ENCODE measurements around the gene PXDN. TPM values are rescaled to one million over a fixed set of nuclear protein-coding genes. Genes with fewer than 3 reads are reported as not detected.

PXDN gene
- total and polyA plus RNA-seq, 8 donors: 3.3 to 71.6 (median 28.0) TPM

GRCh38 chr2:1642066-1642861, 102.1 kb downstream of the PXDN start:
- Histone ChIP-seq H3K36me3 (peaks cover 0 to 51% (median 36%) of the 10 kb centered on the region in 4 donors), H3K27ac (no peak overlapping the region), H3K4me1 (no peaks in the 10 kb centered on the region), H3K27me3 (no peaks in the 10 kb centered on the region), H3K4me3 (no peak overlapping the region), H3K9me3 (no peaks in the 10 kb centered on the region)
- TF ChIP-seq POLR2AphosphoS5 (IDR thresholded peaks at IDR 0.05): no peak
- no peak for TF ChIP-seq CTCF (IDR thresholded peaks at IDR 0.05)
- no peak for TF ChIP-seq POLR2A (IDR thresholded peaks at IDR 0.05)
- no peak for TF ChIP-seq EP300 (IDR thresholded peaks at IDR 0.05)
- no peak for DNase-seq
- intact Hi-C loops (cut with DNase I; ENCODE audit: low total_unique reads): no loop called here
- 81 to 85% (median 85%) methylated on average over 15 of the region's 15 CpGs for WGBS, 5 donors

- H3K4me3 ChIP-seq: no peak overlapping the region
- WGBS, 5 donors: 30 to 45% (median 40%) methylated on average over 3 of the region's 3 CpGs
- no peaks in the 10 kb centered on the region for H3K4me1 ChIP-seq
- DNase-seq: peak in 1 of 2 donors; percentile 53
- H3K9me3 ChIP-seq: no peaks in the 10 kb centered on the region
- H3K36me3 ChIP-seq: peaks cover 0 to 53% (median 34%) of the 10 kb centered on the region in 4 donors
- intact Hi-C loops (cut with DNase I; ENCODE audit: low total_unique reads): no loop called here
- H3K27ac ChIP-seq: no peak overlapping the region
- no peaks in the 10 kb centered on the region for H3K27me3 ChIP-seq
- TF ChIP-seq EP300 (IDR thresholded peaks at IDR 0.05) (no peak), CTCF (IDR thresholded peaks at IDR 0.05) (no peak), POLR2AphosphoS5 (IDR thresholded peaks at IDR 0.05) (no peak), POLR2A (IDR thresholded peaks at IDR 0.05) (no peak)
Measured at GRCh38 chr2:1641523-1641922, 102.8 kb downstream of the PXDN start.

GRCh38 chr2:1640301-1641135, 103.8 kb downstream of the PXDN start:
- peaks cover 0 to 62% (median 40%) of the 10 kb centered on the region in 4 donors for H3K36me3 ChIP-seq
- no peaks in the 10 kb centered on the region for H3K9me3 ChIP-seq
- DNase-seq: no peak
- WGBS, 5 donors: 79 to 84% (median 79%) methylated on average over 12 to 17 of the region's 17 CpGs
- intact Hi-C loops (cut with DNase I; ENCODE audit: low total_unique reads): no loop called here
- H3K27ac ChIP-seq: no peak overlapping the region
- no peaks in the 10 kb centered on the region for H3K27me3 ChIP-seq
- H3K4me3 ChIP-seq: no peak overlapping the region
- TF ChIP-seq POLR2A (IDR thresholded peaks at IDR 0.05): no peak
- no peak for TF ChIP-seq EP300 (IDR thresholded peaks at IDR 0.05)
- TF ChIP-seq CTCF (IDR thresholded peaks at IDR 0.05): no peak
- no peak for TF ChIP-seq POLR2AphosphoS5 (IDR thresholded peaks at IDR 0.05)
- no peaks in the 10 kb centered on the region for H3K4me1 ChIP-seq

- TF ChIP-seq CTCF (IDR thresholded peaks at IDR 0.05) (no peak), EP300 (IDR thresholded peaks at IDR 0.05) (no peak), POLR2A (IDR thresholded peaks at IDR 0.05) (no peak), POLR2AphosphoS5 (IDR thresholded peaks at IDR 0.05) (no peak)
- 86 to 92% (median 90%) methylated on average over 21 to 25 of the region's 25 CpGs for WGBS, 5 donors
- Histone ChIP-seq H3K36me3 (peaks cover 3 to 71% (median 50%) of the 10 kb centered on the region in 4 donors), H3K27ac (no peak overlapping the region), H3K4me3 (no peak overlapping the region), H3K9me3 (no peaks in the 10 kb centered on the region), H3K27me3 (no peaks in the 10 kb centered on the region), H3K4me1 (no peaks in the 10 kb centered on the region)
- intact Hi-C loops (cut with DNase I; ENCODE audit: low total_unique reads): no loop called here
- no peak for DNase-seq
Measured at GRCh38 chr2:1639086-1639858, 105.0 kb downstream of the PXDN start.

Measured in stomach (tissue), 9 donors.